ENCODE measurements around the gene TBL1XR1. TPM values are rescaled to one million over a fixed set of nuclear protein-coding genes. Genes with fewer than 3 reads are reported as not detected.

The TBL1XR1 gene
- total and polyA plus RNA-seq, 7 experiments from 2014 or later = 20.8 to 173 (median 107) TPM

DNA sequence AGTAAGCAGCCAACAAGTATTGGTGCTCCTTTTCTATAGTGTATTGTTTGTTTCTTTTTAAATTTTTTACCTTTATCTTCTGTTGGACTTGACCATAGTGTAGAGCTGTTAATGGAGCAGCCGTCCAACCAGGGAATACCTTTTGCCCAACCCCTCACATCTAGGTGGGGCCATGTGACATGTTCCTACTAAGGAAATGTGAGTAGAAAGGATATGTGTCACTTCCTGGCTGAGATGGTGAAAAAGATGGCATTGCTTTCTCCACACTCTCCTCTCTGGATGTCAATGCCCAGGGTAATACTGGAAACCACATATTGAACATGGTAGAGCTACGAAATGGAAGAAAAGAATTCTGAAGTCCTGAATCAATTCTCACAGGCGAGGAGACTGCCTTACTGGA, 218.8 kb downstream of the TBL1XR1 start:
- Mint-ChIP-seq H3K9me3 (peaks cover 0 to 18% (median 8%) of the 10 kb centered on the region in 11 donors), H3K4me3 (no peak overlapping the region), H3K27me3 (no peaks in the 10 kb centered on the region), H3K27ac (no peak overlapping the region), H3K4me1 (peaks cover 0 to 3% (median 0%) of the 10 kb centered on the region in 7 donors), H3K36me3 (peaks cover 0 to 7% (median 0%) of the 10 kb centered on the region in 5 donors)
- intact Hi-C loops (cut with micrococcal nuclease) = no loop called here
- H3K27ac ChIP-seq (ENCODE audit: low read depth, low read length) = no peak overlapping the region
- H3K4me3 ChIP-seq (ENCODE audit: low read length) = no peak overlapping the region
- CTCF ChIA-PET = no interaction called here
- no peaks in the 10 kb centered on the region for H3K27me3 ChIP-seq (ENCODE audit: control insufficient read depth in 2 of 2, insufficient read depth in 2 of 2, low read length in 2 of 2)
- H3K9me3 ChIP-seq (ENCODE audit: control insufficient read depth in 2 of 3, low read length in 3 of 3) = no peaks in the 10 kb centered on the region
- no peaks in the 10 kb centered on the region for H3K4me1 ChIP-seq (ENCODE audit: control insufficient read depth in 2 of 2, insufficient read depth in 2 of 2, low read length in 2 of 2)
- H3K36me3 ChIP-seq (ENCODE audit: control insufficient read depth in 2 of 3, insufficient read depth in 3 of 3, low read length in 3 of 3) = no peaks in the 10 kb centered on the region
- DNase-seq (no peak), ATAC-seq (no peak)
- POLR2A ChIA-PET = no interaction called here

DNA sequence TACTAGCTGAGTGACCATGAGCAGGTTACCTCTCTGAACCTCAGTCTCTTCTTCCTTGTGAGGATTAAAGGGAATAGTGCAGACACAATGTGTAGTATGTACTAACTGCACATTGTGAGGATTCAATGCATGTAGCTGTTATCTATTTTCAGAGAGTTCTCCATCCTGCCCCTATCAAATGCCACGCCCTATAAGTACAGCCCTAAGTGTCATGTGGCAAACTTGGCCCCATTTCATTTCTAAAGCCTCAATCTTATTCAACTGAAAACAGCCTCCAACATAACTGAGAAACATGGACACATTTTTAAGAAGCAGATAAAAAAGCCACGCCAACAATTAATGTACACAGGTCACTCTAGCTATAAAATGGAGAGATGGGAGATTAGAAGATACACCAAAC, 220.0 kb downstream of the TBL1XR1 start:
- ATAC-seq = no peak
- POLR2A ChIA-PET = no interaction called here
- Histone ChIP-seq H3K36me3 (ENCODE audit: control insufficient read depth in 2 of 3, insufficient read depth in 3 of 3, low read length in 3 of 3) (no peaks in the 10 kb centered on the region), H3K27me3 (ENCODE audit: control insufficient read depth in 2 of 2, insufficient read depth in 2 of 2, low read length in 2 of 2) (no peaks in the 10 kb centered on the region), H3K27ac (ENCODE audit: low read depth, low read length) (no peak overlapping the region), H3K4me3 (ENCODE audit: low read length) (no peak overlapping the region), H3K9me3 (ENCODE audit: control insufficient read depth in 2 of 3, low read length in 3 of 3) (no peaks in the 10 kb centered on the region), H3K4me1 (ENCODE audit: control insufficient read depth in 2 of 2, insufficient read depth in 2 of 2, low read length in 2 of 2) (no peaks in the 10 kb centered on the region)
- Mint-ChIP-seq H3K36me3 (peaks cover 0 to 7% (median 0%) of the 10 kb centered on the region in 5 donors), H3K9me3 (peaks cover 0 to 13% (median 7%) of the 10 kb centered on the region in 11 donors), H3K27me3 (no peaks in the 10 kb centered on the region), H3K27ac (no peak overlapping the region), H3K4me1 (peaks cover 0 to 3% (median 0%) of the 10 kb centered on the region in 7 donors), H3K4me3 (no peak overlapping the region)
- intact Hi-C loops (cut with micrococcal nuclease) = no loop called here
- CTCF ChIA-PET = no interaction called here
- DNase-seq = no peak

DNA sequence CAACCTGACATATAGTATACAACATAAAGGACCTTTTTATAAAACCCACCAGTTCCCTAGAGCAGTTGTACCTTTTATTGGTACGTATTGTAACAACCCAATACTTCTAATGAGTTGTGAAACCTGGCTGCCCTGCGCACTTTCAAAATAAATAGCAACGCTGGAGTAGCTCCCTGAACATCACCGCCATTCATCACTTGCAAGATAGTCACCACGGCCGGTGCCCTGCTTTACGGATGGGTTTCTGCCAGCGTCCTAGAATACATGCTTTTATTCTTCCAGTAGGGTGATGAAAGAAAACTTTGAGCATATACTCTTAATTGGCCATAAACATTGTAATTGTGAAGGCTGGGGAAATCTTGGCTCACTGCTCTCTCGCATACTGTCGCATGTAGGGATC, 220.7 kb downstream of the TBL1XR1 start:
- H3K9me3 ChIP-seq (ENCODE audit: control insufficient read depth in 2 of 3, low read length in 3 of 3) = no peaks in the 10 kb centered on the region
- DNase-seq = no peak
- intact Hi-C loops (cut with micrococcal nuclease) = no loop called here
- CTCF ChIA-PET = no interaction called here
- Mint-ChIP-seq H3K4me3 (no peak overlapping the region), H3K36me3 (peaks cover 0 to 2% (median 0%) of the 10 kb centered on the region in 5 donors), H3K9me3 (peaks cover 0 to 8% (median under 1%) of the 10 kb centered on the region in 11 donors), H3K27ac (no peak overlapping the region), H3K27me3 (no peaks in the 10 kb centered on the region), H3K4me1 (peaks cover 0 to 6% (median 0%) of the 10 kb centered on the region in 7 donors)
- POLR2A ChIA-PET = no interaction called here
- H3K4me3 ChIP-seq (ENCODE audit: low read length) = no peak overlapping the region
- no peak overlapping the region for H3K27ac ChIP-seq (ENCODE audit: low read depth, low read length)
- H3K27me3 ChIP-seq (ENCODE audit: control insufficient read depth in 2 of 2, insufficient read depth in 2 of 2, low read length in 2 of 2) = no peaks in the 10 kb centered on the region
- no peaks in the 10 kb centered on the region for H3K36me3 ChIP-seq (ENCODE audit: control insufficient read depth in 2 of 3, insufficient read depth in 3 of 3, low read length in 3 of 3)
- no peak for ATAC-seq
- H3K4me1 ChIP-seq (ENCODE audit: control insufficient read depth in 2 of 2, insufficient read depth in 2 of 2, low read length in 2 of 2) = no peaks in the 10 kb centered on the region

GRCh38 chr3:176974279-176974678, 223.0 kb downstream of the TBL1XR1 start:
- H3K4me3 ChIP-seq (ENCODE audit: low read length) = no peak overlapping the region
- no peaks in the 10 kb centered on the region for H3K4me1 ChIP-seq (ENCODE audit: control insufficient read depth in 2 of 2, insufficient read depth in 2 of 2, low read length in 2 of 2)
- ChIA-PET CTCF (no interaction called here), POLR2A (no interaction called here)
- no peak for DNase-seq
- Mint-ChIP-seq H3K4me1 (peaks cover 0 to 9% (median 0%) of the 10 kb centered on the region in 7 donors), H3K4me3 (no peak overlapping the region), H3K27me3 (no peaks in the 10 kb centered on the region), H3K9me3 (peaks cover 0 to 4% (median 0%) of the 10 kb centered on the region in 11 donors), H3K27ac (no peak overlapping the region), H3K36me3 (peaks cover 0 to 2% (median 0%) of the 10 kb centered on the region in 5 donors)
- H3K27ac ChIP-seq (ENCODE audit: low read depth, low read length) = no peak overlapping the region
- peak; percentile 10 for ATAC-seq
- no peaks in the 10 kb centered on the region for H3K36me3 ChIP-seq (ENCODE audit: control insufficient read depth in 2 of 3, insufficient read depth in 3 of 3, low read length in 3 of 3)
- intact Hi-C loops (cut with micrococcal nuclease) = no loop called here
- H3K9me3 ChIP-seq (ENCODE audit: control insufficient read depth in 2 of 3, low read length in 3 of 3) = no peaks in the 10 kb centered on the region
- no peaks in the 10 kb centered on the region for H3K27me3 ChIP-seq (ENCODE audit: control insufficient read depth in 2 of 2, insufficient read depth in 2 of 2, low read length in 2 of 2)

DNA sequence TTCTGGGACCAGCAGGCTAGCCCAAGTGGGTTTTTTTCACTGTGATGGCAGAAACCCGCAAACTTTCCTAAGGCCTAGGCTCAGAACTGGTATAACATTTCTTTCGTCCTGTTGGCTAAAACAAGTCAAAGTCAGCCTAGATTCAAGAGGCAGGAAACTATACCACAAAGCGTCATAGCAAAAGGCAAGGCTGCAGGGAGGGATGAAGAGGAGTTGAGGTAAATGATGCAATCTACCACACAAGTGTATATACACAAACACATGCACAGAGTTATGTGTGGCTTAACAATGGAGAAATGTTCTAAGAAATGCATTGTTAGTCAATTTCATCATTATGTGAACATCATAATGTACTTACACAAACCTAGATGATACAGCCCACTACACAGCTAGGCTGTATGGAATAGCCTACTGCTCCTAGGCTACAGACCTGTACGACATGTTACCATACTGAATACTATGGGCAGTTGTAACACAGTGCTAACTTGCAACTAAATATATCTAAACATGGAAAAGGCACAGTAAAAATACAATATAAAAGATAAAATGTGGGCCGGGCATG, 225.6 kb downstream of the TBL1XR1 start:
- H3K27me3 ChIP-seq (ENCODE audit: control insufficient read depth in 2 of 2, insufficient read depth in 2 of 2, low read length in 2 of 2) = no peaks in the 10 kb centered on the region
- H3K4me1 ChIP-seq (ENCODE audit: control insufficient read depth in 2 of 2, insufficient read depth in 2 of 2, low read length in 2 of 2) = no peaks in the 10 kb centered on the region
- Mint-ChIP-seq H3K36me3 (peaks cover 0 to 2% (median 0%) of the 10 kb centered on the region in 5 donors), H3K27me3 (no peaks in the 10 kb centered on the region), H3K9me3 (peaks cover 0 to 4% (median 0%) of the 10 kb centered on the region in 11 donors), H3K4me1 (peaks cover 0 to 6% (median 0%) of the 10 kb centered on the region in 7 donors), H3K4me3 (peak overlapping the region in 1 of 10 donors; percentile 35), H3K27ac (peak overlapping the region in 1 of 9 donors; percentile 78)
- no peak for ATAC-seq
- no peak overlapping the region for H3K27ac ChIP-seq (ENCODE audit: low read depth, low read length)
- intact Hi-C loops (cut with micrococcal nuclease) = no loop called here
- CTCF ChIA-PET = no interaction called here
- DNase-seq = no peak
- H3K9me3 ChIP-seq (ENCODE audit: control insufficient read depth in 2 of 3, low read length in 3 of 3) = no peaks in the 10 kb centered on the region
- POLR2A ChIA-PET = no interaction called here
- no peaks in the 10 kb centered on the region for H3K36me3 ChIP-seq (ENCODE audit: control insufficient read depth in 2 of 3, insufficient read depth in 3 of 3, low read length in 3 of 3)
- no peak overlapping the region for H3K4me3 ChIP-seq (ENCODE audit: low read length)

- Histone ChIP-seq H3K36me3 (ENCODE audit: control insufficient read depth in 2 of 3, insufficient read depth in 3 of 3, low read length in 3 of 3) (no peaks in the 10 kb centered on the region), H3K27ac (ENCODE audit: low read depth, low read length) (no peak overlapping the region), H3K27me3 (ENCODE audit: control insufficient read depth in 2 of 2, insufficient read depth in 2 of 2, low read length in 2 of 2) (no peaks in the 10 kb centered on the region), H3K4me3 (ENCODE audit: low read length) (no peak overlapping the region), H3K4me1 (ENCODE audit: control insufficient read depth in 2 of 2, insufficient read depth in 2 of 2, low read length in 2 of 2) (no peaks in the 10 kb centered on the region), H3K9me3 (ENCODE audit: control insufficient read depth in 2 of 3, low read length in 3 of 3) (no peaks in the 10 kb centered on the region)
- Mint-ChIP-seq H3K9me3 (peaks cover 0 to 4% (median 0%) of the 10 kb centered on the region in 11 donors), H3K4me1 (peaks cover 0 to 8% (median 0%) of the 10 kb centered on the region in 7 donors), H3K4me3 (no peak overlapping the region), H3K27me3 (no peaks in the 10 kb centered on the region), H3K27ac (no peak overlapping the region), H3K36me3 (peaks cover 0 to 2% (median 0%) of the 10 kb centered on the region in 5 donors)
- DNase-seq (no peak), ATAC-seq (no peak)
- intact Hi-C loops (cut with micrococcal nuclease) = no loop called here
- CTCF ChIA-PET = no interaction called here
- POLR2A ChIA-PET = no interaction called here
Observed at GRCh38 chr3:176970770-176971169, 226.5 kb downstream of the TBL1XR1 start.

GRCh38 chr3:176969506-176969905, 227.8 kb downstream of the TBL1XR1 start:
- Histone ChIP-seq H3K27me3 (ENCODE audit: control insufficient read depth in 2 of 2, insufficient read depth in 2 of 2, low read length in 2 of 2) (no peaks in the 10 kb centered on the region), H3K36me3 (ENCODE audit: control insufficient read depth in 2 of 3, insufficient read depth in 3 of 3, low read length in 3 of 3) (no peaks in the 10 kb centered on the region), H3K4me3 (ENCODE audit: low read length) (no peak overlapping the region), H3K27ac (ENCODE audit: low read depth, low read length) (no peak overlapping the region), H3K4me1 (ENCODE audit: control insufficient read depth in 2 of 2, insufficient read depth in 2 of 2, low read length in 2 of 2) (no peaks in the 10 kb centered on the region), H3K9me3 (ENCODE audit: control insufficient read depth in 2 of 3, low read length in 3 of 3) (no peaks in the 10 kb centered on the region)
- no peak overlapping the region for H3K4me3 Mint-ChIP-seq
- peaks cover 0 to 15% (median 0%) of the 10 kb centered on the region in 7 donors for H3K4me1 Mint-ChIP-seq
- ATAC-seq = no peak
- H3K27ac Mint-ChIP-seq = no peak overlapping the region
- ChIA-PET CTCF (no interaction called here), POLR2A (no interaction called here)
- H3K27me3 Mint-ChIP-seq = no peaks in the 10 kb centered on the region
- H3K9me3 Mint-ChIP-seq = peaks cover 0 to 4% (median 0%) of the 10 kb centered on the region in 11 donors
- peaks cover 0 to 2% (median 0%) of the 10 kb centered on the region in 5 donors for H3K36me3 Mint-ChIP-seq
- no peak for DNase-seq
- intact Hi-C loops (cut with micrococcal nuclease) = no loop called here

All from naive thymus-derived CD4-positive, alpha-beta T cell (primary cell).